ENCODE results near the gene GFAP.

The GFAP gene

GRCh38 chr17:44862278-44862914, 52.9 kb downstream of the GFAP start:
- no peak for DNase-seq (ENCODE audit: low read depth)

- DNase-seq (ENCODE audit: low read depth): no peak
These were observed 55.6 kb downstream of the GFAP start for GRCh38 chr17:44859701-44860100.

GRCh38 chr17:44854192-44854591, 61.1 kb downstream of the GFAP start:
- no peak for DNase-seq (ENCODE audit: low read depth)

Measured in stimulated activated CD8-positive, alpha-beta memory T cell treated with anti-CD3 and anti-CD28 coated beads, Interleukin-15, amount 100 ng/mL, for 1 hour (primary cell).